Mucosa of descending colon (tissue), 3 donors: ENCODE results near the gene UBE2Q1. TPM values are rescaled to one million over a fixed set of nuclear protein-coding genes. Genes with fewer than 3 reads are reported as not detected.
A peak's percentile ranks its signal among the peaks of the same experiment; 100 is the strongest.

Experiments used
- ATAC-seq: fragments of 200-7000 bp; cut with Tn5 transposase; one replicate; pipeline ENCODE4 v1.9.1; 2020; ENCODE audit warnings: mild to moderate bottlenecking, moderate library complexity
- DNase-seq, 3 donors: peaks; one replicate each; pipeline ENCODE4 v3.0.0-alpha.2; 2020
- H3K36me3 ChIP-seq: fragments of 200-600 bp; one replicate; pipeline ENCODE4 v1.8.0; 2021; ENCODE audit warnings: low read depth, mild to moderate bottlenecking
- H3K4me1 ChIP-seq: fragments of 200-600 bp; one replicate; pipeline ENCODE4 v1.8.0; 2021; ENCODE audit warnings: low read depth, mild to moderate bottlenecking
- H3K4me3 ChIP-seq: fragments of 200-600 bp; one replicate; pipeline ENCODE4 v1.8.0; 2021; ENCODE audit warnings: mild to moderate bottlenecking
- H3K9me3 ChIP-seq: fragments of 200-600 bp; one replicate; pipeline ENCODE4 v1.8.0; 2021; ENCODE audit warnings: mild to moderate bottlenecking
- intact Hi-C, 2 donors: fragments of 100-400 bp; cut with DNase I in 1 of 2; cut with micrococcal nuclease in 1 of 2; formaldehyde crosslinking; loops; one replicate each; pipeline versions ENCODE4 v1.11.0 to v1.11.1; 2022; cut with DNase I, micrococcal nuclease
- total RNA-seq, 3 donors: library from RNA; stranded (reverse); fragmentation: NEBNext Ultra II Directional in 2 of 3; extraction: Animal tissue kit (Norgen Biotek cat#: 25700) in 2 of 3; gene quantifications; one replicate each; pipeline versions ENCODE4 v1.2.1 to v1.2.4, GENCODE V29; 2021 to 2023
- TF ChIP-seq, protein P1 (sequence below): fragments of 200-600 bp; IDR thresholded peaks from one replicate; pipeline ENCODE4 v1.8.0; 2022; ENCODE audit warnings: antibody characterized with exemption, mild to moderate bottlenecking
- donor health status: DM: no; HTN: no; CAD: no; lungs with moderate emphysema.
- donor health status: DM: no; HTN: no; CAD: no.
- donor health status: DM: no; HTN: yes; CAD: no.

Gene UBE2Q1
- total RNA-seq, 3 donors from 2014 or later, result 52.8 to 81.7 (median 81.0) TPM

DNA sequence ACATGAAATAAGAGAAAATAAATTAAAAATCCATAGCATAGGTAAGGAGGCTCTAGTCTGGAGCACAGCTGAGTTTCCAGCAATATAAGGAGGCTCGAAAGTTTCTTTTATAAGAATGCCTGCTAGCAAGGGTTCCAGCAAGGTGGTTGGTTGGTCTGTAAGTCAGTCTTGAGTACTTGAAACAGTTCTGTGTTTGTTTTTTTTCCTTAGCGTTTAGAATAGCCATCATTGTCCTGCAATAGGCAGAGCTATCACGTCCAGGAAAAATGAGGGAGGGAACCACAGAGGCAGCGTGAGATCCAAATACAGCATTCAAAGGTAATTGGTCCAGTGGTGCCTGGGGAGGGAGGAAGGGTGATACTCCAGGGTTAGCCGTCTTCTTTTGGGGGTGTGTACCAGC lies 8.4 kb downstream of the UBE2Q1 start:
- H3K4me3 ChIP-seq, result no peak overlapping the region
- peaks cover 10% of the 10 kb centered on the region for H3K4me1 ChIP-seq
- ATAC-seq (no peak), DNase-seq (no peak)
- peaks cover 38% of the 10 kb centered on the region for H3K36me3 ChIP-seq
- intact Hi-C loops, result no loop called here
- TF ChIP-seq, protein P1, sequence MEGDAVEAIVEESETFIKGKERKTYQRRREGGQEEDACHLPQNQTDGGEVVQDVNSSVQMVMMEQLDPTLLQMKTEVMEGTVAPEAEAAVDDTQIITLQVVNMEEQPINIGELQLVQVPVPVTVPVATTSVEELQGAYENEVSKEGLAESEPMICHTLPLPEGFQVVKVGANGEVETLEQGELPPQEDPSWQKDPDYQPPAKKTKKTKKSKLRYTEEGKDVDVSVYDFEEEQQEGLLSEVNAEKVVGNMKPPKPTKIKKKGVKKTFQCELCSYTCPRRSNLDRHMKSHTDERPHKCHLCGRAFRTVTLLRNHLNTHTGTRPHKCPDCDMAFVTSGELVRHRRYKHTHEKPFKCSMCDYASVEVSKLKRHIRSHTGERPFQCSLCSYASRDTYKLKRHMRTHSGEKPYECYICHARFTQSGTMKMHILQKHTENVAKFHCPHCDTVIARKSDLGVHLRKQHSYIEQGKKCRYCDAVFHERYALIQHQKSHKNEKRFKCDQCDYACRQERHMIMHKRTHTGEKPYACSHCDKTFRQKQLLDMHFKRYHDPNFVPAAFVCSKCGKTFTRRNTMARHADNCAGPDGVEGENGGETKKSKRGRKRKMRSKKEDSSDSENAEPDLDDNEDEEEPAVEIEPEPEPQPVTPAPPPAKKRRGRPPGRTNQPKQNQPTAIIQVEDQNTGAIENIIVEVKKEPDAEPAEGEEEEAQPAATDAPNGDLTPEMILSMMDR, result no peak
- no peaks in the 10 kb centered on the region for H3K9me3 ChIP-seq

DNA sequence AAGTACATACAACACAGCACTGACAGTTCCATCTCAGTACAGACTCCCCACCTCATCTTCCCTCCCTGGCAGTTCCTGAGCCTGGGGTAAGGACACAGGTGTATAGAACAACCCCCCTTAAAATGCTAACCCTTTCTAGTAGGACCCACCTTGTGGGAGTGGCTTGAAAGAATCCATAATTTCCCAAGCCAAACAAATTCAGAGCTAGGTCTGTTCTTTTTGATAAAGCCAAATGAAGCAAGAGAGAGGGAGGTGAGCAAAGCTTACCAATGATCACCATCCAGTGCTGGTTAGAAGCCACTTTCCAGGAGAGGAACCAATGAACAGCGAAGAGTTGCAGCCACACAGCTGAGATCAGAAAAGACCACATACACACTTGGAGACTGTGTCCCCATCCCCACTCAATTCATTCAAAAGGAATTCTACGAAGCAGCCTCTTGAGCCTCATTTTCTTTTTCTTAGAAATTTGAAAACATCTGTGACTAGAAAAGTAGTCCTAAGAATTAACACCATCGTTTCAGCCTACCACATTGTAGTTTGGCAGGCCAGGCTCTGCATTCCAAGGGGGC lies 9.2 kb downstream of the UBE2Q1 start:
- no peak for DNase-seq
- TF ChIP-seq, protein P1, result no peak
- ATAC-seq, result no peak
- H3K4me3 ChIP-seq, result no peak overlapping the region
- H3K9me3 ChIP-seq, result no peaks in the 10 kb centered on the region
- H3K4me1 ChIP-seq, result peaks cover 10% of the 10 kb centered on the region
- intact Hi-C loops, result loop anchor here (10.0 kb wide), 1 partner anchor 64 kb away; no protein-coding TSS in a partner anchor
- H3K36me3 ChIP-seq, result peaks cover 30% of the 10 kb centered on the region

DNA sequence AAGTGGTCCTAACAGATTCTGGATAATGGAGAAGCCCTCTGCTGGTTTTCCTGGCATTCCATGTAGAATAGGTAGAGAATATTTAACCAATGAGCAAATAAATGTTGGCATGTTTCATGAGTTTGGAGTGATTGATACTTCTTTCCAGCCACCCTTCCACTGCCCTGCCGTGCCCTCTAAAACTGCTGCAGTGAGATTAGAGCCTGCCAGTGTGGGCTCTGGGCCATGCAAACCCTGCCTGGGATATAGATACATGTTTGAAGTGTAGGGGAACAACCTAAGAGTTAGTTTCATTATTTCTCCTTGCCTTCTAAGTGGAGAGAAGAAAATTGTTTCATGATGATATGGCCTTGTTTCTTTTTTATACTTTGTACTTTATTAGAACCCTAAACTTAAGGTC lies 10.4 kb downstream of the UBE2Q1 start:
- intact Hi-C loops, result loop anchor here (10.0 kb wide), 1 partner anchor 63 kb away; no protein-coding TSS in a partner anchor
- no peak overlapping the region for H3K4me3 ChIP-seq
- ATAC-seq (peak; percentile 47), DNase-seq (no peak)
- H3K4me1 ChIP-seq, result peaks cover 10% of the 10 kb centered on the region
- peaks cover 20% of the 10 kb centered on the region for H3K36me3 ChIP-seq
- no peaks in the 10 kb centered on the region for H3K9me3 ChIP-seq
- TF ChIP-seq, protein P1, result no peak

DNA sequence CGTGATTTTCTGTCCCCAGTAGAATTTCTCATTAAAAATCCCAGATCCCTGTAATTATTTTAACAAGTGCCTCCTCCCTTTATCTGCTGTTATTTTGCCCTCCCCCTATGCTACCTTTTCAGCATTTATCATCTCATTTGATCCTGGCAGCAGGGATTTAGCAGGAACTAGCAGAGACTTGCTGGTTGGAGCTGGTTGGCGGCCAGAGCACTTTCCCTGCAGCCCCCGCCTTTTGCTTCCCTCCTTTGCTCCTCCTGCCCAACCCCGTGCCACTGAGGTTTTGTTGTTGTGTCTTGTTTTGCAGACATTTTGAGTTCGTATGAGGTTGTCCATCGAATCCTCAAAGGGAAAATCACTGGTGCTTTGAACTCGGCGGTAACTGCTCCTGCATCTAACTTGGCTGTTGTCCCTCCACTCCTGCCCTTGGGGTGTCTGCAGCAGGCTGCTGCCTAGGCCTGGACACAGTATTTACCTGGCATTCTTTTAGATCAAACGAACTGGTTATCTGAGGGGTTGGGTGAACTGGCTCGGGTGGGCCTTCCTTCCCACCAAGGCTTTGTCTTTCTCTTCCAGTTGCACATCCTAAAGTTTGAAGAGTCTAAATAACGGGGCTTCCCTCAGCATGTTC lies 11.2 kb downstream of the UBE2Q1 start:
- ATAC-seq (no peak), DNase-seq (no peak)
- Histone ChIP-seq H3K4me3 (no peak overlapping the region), H3K9me3 (no peaks in the 10 kb centered on the region), H3K36me3 (peaks cover 12% of the 10 kb centered on the region), H3K4me1 (peaks cover 10% of the 10 kb centered on the region)
- TF ChIP-seq, protein P1, result no peak
- intact Hi-C loops, result loop anchor here (10.0 kb wide), 1 partner anchor 62 kb away; no protein-coding TSS in a partner anchor

DNA sequence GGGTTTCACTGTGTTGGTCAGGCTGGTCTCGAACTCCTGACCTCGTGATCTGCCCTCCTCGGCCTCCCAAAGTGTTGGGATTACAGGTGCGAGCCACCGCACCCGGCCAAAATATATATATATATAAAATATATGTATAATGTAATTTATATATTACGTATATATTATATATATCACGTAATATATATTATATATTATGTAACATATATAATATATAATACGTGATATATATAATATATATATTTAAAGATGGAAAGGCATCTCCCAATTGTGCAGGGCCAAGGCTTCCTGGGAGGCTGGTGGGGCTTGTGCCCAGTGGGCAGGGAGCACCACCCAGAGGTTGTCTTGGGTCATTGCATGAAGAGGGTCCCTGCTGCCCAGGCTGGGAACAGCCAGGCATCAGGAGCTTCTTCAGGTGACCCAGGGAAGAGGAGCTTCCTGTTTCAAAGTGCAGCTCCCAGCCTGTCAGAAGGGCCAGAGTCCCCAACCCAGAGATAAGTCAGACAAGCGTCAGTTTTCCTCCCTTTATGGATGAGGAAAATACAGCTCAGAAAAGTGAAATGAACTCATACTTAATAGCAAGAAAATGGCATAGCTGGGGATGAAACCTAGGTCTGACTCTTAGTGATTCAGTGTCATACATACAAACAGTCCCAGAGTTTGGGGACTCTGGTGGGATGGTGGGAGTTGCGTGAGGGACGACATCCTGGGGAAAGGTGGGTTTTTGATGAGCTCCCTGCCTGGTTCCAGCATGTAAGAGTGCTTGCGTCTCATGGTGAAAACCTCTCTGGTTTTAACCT lies 12.0 kb downstream of the UBE2Q1 start:
- TF ChIP-seq, protein P1, result no peak
- DNase-seq, result peak in 2 of 3 donors; percentile 46 to 58
- Histone ChIP-seq H3K9me3 (no peaks in the 10 kb centered on the region), H3K36me3 (peaks cover 7% of the 10 kb centered on the region), H3K4me1 (peaks cover 10% of the 10 kb centered on the region), H3K4me3 (no peak overlapping the region)
- peak; percentile 67 for ATAC-seq
- intact Hi-C loops, result loop anchor here (10.0 kb wide), 1 partner anchor 62 kb away; no protein-coding TSS in a partner anchor
